T47D (cell line): ENCODE data around the gene GNA15.

Source experiments
- DNase-seq, 2 experiments: peaks; one replicate each; pipeline versions ENCODE4 v3.0.0 to v3.0.0-alpha.2; 2011 to 2012; ENCODE audit warnings: low read depth in 1 of 2, low spot score in 1 of 2
- JUND ChIP-seq: IDR thresholded peaks from 2 replicates; pipeline ENCODE4 v1.6.1; 2012; ENCODE audit warnings: low read depth
- in situ Hi-C: cut with HindIII; loops from 2 replicates; pipeline ENCODE4 v1.10.0; 2016; ENCODE audit warnings: low sequenced_read_pairs, low pct_unique_long_range_greater_than_20kb

The GNA15 gene

DNA sequence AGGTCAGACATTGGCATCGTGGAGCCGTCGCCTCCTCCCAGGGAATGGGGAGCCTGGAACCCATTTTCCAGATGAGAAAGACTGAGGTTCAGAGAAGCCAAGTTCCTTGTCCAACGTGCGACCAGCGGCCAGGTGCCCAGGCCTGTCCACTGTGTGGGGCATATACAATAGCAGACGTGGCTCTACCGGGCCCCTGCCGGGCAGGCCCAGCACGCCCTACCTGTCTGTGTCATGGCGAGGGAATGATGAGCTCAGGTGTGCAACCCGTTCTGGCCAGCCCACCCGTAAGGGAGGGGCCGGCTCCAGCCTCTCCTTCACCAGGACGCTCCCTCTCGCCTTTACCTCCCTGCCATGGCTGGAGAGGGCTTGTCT, 837 bp downstream of the GNA15 start:
- no peak for DNase-seq
- in situ Hi-C loops = no loop called here
- TF ChIP-seq JUND = no peak

DNA sequence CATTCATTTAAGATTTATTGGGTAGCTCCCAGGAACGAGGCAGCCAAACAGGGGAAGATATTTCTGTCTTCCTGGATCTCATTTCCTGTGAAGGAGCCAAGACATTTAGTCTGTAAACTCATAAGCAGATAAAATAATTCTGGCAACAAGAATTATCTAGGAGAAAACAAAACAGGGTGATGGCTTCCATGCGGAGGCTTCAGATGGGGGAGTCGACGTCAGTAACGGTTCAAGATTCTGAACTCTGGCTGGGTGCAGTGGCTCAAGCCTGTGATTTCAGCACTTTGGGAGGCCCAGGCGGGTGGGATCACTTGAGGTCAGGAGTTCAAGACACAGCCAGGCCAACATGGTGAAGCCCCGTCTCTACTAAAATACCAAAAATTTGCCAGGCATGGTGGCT, 1.3 kb downstream of the GNA15 start:
- TF ChIP-seq JUND = no peak
- DNase-seq = no peak
- in situ Hi-C loops = no loop called here

DNA sequence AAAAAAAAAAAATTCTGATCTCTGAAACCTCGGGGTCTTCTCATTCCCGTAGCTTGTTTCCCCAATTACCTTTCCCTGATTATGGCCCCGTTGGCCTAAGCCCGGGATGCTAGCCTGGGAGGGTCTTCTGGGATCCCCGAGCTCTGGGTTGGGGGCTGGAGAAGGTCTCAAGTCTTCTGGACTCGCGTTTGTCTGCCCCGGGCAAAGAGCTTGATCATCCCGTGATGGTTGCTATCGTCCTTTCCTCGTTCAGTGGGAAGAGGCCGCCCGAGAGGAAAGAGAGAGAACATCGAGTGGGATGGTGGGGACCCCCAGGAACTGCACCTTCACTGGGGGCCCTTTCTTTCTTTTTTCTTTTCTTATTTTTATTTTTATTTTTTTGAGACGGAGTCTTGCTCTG, 2.4 kb downstream of the GNA15 start:
- TF ChIP-seq JUND = no peak
- DNase-seq = no peak

DNA sequence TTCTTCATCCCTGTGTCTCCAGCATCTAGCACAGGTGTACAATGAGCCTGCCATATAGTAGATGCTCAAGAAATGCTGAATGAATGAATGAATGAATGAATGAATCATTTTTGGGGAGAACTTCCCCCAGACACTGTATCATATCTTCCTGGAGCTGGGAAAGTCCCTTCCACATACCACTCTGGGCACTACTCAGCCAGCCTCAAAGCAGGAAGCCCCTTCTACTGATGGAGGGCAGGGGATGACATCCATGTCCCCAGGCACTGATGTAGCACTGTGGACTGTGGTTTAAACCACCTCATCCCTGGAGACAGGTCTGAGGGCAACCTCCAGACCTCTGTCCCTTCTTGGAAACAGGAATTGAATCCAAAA, 4.8 kb downstream of the GNA15 start:
- in situ Hi-C loops = no loop called here
- no peak for DNase-seq
- TF ChIP-seq JUND = no peak

More for the DNA sequence above, 2.4 kb downstream of the GNA15 start:
- in situ Hi-C loops = no loop called here

DNA sequence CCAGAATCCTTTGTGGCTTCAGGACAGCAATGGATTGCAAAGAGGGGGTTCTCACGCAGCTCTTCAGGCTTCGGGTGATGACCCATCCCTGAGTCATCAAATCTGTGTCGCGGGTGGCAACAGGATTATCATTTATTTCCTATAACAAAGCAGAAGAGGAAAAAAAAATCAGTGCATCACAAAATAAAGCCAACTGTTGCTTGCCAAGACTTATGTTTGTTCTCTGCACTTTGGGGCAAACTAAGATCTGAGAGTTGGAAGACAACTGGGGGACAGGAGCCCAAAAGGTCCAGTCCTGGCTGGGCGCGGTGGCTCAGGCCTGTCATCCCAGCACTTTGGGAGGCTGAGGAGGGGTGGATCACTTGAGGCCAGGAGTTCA, 6.4 kb downstream of the GNA15 start:
- no peak for TF ChIP-seq JUND
- in situ Hi-C loops = no loop called here
- DNase-seq = no peak

DNA sequence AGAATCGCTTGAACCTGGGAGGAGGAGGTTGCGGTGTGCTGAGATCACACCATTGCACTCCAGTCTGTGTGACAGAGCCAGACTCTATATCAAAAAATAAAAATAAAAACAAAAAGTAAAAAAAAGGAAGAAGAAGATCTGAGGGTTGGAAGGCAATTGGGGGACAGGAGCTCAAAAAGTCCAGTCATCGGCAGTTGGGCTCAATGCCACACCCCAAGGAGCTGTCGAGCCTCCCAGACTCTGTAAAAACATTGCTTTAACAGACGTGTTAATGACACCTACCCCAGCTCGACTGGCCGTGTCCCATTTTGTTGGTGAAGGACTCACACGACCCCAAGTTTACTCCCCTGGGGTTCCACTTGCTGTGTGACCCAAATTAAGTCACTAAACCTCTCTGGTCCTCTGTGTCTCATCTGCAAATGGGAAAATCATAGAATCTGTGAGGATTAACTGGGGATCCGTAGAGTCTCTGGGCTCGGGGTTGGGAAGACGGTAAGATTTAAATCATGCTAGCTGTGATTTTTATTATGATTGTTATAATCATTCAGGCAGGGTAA, 7.0 kb downstream of the GNA15 start:
- in situ Hi-C loops = no loop called here
- no peak for DNase-seq
- TF ChIP-seq JUND = no peak

DNA sequence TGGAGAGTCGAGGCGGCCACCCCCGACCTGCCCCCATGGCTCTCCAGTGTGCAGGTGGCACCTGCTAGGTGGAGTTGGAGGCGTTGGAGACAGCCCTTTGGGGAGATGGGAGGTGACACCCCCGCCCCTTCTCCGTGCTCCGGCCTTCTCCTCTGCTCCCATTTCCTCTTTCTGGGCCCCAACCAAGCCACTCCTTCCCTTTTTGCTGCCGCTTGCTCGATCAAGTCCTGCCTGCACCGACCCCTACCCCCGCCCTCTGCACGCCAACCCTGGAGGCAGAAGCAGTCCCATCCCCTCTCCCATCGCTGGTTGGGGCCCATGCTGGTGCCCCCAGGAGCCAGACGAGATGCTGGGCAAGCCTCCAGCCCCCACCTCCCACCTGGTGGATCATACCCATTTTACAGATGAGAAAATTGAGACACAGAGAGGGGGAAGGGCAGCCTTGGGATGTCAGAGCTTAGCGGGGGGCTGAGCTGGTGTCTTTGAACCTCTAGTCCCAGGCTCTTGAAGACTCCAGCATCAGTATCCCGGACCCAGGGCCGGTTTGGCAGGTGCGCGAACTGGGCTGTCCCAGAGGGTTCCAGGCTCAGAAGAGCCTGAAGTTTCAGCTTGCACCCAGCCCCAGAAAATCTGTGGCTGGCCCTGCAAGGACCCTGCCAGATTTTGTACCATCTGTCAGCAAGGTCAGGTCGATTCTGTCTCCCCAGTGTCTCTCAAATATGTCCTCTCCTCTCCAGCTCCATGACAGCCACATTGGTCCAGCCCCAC, 10.3 kb downstream of the GNA15 start:
- TF ChIP-seq JUND = no peak
- DNase-seq = no peak
- in situ Hi-C loops = no loop called here

DNA sequence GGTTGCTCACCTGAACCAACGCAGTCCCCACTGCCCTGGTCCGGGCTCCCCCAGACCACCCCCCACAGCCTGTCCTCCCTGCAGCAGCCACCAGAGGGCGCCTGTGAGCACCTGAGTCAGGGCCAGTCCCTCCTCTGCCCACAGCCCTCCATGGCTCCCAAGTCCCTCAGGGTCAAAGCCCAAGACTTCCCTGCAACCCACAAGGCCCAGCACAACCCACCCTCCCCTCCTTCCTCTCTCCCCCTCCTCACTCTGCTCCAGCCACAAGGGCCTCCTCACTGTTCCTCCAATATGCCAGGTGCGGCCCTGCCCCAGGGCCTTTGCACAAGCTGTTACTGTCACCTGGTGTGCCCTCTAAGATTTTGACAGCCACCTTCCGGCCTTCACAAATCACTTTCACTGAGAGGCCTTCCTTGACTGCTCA, 10.9 kb downstream of the GNA15 start:
- DNase-seq = no peak
- TF ChIP-seq JUND = no peak
- in situ Hi-C loops = no loop called here

DNA sequence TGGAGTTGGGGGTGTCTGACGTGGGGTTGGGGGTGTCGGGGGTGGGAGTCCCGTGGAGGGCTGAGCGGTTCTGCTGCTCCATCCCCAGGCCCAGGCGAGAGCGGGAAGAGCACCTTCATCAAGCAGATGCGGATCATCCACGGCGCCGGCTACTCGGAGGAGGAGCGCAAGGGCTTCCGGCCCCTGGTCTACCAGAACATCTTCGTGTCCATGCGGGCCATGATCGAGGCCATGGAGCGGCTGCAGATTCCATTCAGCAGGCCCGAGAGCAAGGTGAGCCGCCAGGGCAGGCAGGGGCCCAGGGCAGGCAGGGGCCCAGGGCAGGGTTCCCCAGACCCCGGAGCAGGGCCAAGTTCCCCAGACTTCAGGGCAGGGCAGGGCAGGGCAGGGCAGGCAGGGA, 12.7 kb downstream of the GNA15 start:
- in situ Hi-C loops = no loop called here
- no peak for TF ChIP-seq JUND
- no peak for DNase-seq

DNA sequence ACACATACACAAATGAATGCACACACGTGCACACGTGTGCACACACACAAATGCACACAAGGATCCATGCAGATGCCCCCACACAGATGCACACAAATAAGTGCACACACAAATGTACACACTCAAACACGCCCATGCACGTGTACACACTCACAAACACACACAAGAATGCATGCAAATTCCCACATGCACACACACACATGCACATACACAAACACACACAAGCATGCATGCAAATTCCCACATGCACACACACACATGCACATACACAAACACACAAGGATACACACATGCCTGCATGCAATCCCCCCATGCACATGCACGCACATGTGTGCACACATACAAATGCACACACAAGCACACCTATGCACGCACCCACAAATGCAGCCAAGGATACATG, 13.3 kb downstream of the GNA15 start:
- TF ChIP-seq JUND = no peak
- no peak for DNase-seq
- in situ Hi-C loops = no loop called here

DNA sequence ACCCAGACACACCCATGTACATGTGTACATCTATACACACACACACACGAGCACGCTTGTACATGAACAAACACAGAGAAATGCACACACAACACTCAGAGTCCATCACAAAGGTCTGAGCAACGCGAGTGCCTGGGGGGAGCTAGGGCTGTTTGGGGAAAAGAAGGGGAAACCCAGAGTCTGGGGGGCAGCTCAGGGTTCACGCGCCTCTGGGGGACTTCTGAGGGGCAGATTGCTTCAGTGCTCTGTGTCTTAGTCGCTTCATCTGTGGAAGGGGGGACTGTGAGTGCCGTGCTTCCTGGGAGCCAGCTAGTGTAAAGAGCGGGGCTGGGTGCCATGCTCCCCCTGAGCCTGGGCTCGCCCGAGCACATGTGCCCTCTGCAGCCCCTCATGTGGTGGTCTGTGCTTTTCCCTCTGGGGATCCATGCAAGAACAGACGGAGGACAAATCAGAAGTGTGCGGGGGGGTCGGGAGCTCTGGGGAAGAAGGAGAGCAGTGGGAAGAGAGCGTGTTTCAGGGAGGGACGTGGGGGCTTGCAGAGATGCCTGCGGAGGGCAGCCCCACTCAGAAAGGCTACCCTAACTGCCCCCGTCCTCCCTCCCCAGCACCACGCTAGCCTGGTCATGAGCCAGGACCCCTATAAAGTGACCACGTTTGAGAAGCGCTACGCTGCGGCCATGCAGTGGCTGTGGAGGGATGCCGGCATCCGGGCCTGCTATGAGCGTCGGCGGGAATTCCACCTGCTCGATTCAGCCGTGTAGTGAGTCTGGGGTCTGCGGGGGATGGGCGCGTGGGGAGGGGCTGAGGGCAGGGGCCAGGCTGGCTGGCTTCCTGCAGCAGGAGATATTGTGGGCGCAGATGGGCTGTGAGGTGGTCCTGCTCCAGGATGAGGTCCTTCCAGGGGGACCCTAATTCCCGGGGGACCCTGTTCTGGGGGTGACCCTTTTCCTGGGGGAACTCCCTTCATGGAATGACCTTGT, 14.0 kb downstream of the GNA15 start:
- in situ Hi-C loops = no loop called here
- no peak for DNase-seq
- no peak for TF ChIP-seq JUND

DNA sequence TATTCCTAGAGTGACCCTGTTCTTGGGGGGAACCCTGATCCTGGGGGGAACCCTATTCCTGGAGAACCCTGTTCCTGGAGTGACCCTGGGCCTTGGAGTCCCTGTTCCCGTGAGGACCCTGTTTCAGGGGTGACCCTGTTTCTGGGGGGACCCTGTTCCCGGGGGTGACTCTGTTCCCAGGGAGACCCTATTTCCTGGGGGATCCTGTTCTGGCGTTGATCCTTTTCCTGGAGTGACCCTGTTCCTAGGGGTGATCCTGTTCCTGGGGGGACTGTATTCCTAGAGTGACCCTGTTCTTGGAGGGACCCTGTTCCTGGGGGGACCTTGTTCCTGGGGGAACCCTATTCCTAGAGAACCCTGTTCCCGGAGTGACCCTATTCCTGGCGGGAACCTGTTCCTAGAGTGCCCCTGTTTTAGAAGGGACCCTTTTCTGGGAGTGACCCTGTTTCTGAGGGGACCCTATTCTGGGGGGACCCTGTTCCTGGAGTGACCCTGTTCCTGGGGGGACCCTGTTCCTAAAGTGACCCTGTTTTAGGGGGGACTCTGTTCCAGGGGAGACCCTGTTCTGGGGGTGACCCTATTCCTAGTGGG, 15.0 kb downstream of the GNA15 start:
- no peak for DNase-seq
- in situ Hi-C loops = no loop called here
- no peak for TF ChIP-seq JUND
